ENCODE data around the gene CHEK2. TPM values are rescaled to one million over a fixed set of nuclear protein-coding genes. Genes with fewer than 3 reads are reported as not detected.

The CHEK2 gene
- total and polyA plus RNA-seq, 10 of the 15 experiments (the other 5 are each of a cell fraction or from before 2014, with no cell fraction given) = 15.7 to 59.7 (median 22.7) TPM

DNA sequence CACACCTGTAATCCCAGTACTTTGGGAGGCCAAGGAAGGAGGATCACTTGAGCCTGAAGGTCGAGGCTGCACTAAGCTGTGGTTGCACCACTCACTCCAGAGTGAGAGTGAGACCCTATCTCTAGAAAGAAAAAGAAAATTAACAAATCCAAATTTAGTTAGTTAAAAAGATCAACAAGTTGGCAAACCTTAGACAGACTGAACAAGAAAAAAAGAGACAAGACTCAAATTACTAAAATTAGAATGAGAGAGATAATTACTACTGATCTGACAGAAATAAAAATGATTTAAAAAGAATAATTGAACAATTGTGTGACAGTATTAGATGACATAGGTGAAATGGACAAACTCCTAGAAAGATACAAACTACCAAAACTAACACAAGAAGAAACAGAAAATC lies 13.6 kb downstream of the CHEK2 start (continued):
- TF ChIP-seq HDAC6 (IDR thresholded peaks at IDR 0.05; ENCODE audit: unreplicated experiment) = no peak
- TF ChIP-seq SUPT20H (IDR thresholded peaks at IDR 0.05; ENCODE audit: borderline replicate concordance, control insufficient read depth, low read depth, low read length) = no peak

DNA sequence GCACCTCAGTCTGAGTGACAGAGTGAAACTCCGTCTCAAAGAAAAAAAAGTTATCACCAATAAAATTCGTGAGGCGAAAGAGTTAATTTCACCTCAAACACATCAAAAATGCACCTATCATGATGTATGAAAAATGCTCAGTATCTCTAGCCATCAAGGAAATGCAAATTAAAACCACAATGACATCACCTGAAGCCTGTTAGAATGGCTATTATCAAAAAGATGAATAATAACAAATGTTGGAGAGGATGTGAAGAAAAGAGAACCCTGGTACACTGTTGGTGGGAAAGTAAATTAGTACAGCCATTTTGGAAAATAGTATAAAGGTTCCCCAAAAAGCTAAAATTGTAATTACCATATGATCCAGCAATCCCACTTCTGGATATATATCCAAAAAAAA lies 23.6 kb downstream of the CHEK2 start:
- intact Hi-C loops (cut with micrococcal nuclease; ENCODE audit: unreplicated experiment) (no loop called here), in situ Hi-C loops (cut with MboI) (no loop called here)
- Histone ChIP-seq H3K4me3 (no peak overlapping the region), H3K9me3 (replicated peaks; ENCODE audit: control insufficient read depth, insufficient read depth, low read length) (no peaks in the 10 kb centered on the region), H3K27ac (ENCODE audit: control insufficient read depth, insufficient read depth) (no peak overlapping the region), H3K79me2 (ENCODE audit: control insufficient read depth, insufficient read depth, low read length) (no peaks in the 10 kb centered on the region), H3K36me3 (ENCODE audit: control insufficient read depth in 2 of 2, insufficient read depth in 2 of 2, low read length in 1 of 2) (peaks cover 0 to 4% of the 10 kb centered on the region in 2 experiments; a peak in 3 of 4 replicates), H3K4me1 (ENCODE audit: control insufficient read depth, insufficient read depth, low read length) (no peaks in the 10 kb centered on the region), H2AFZ (ENCODE audit: control insufficient read depth, low read depth, low read length) (no peak overlapping the region), H4K20me1 (ENCODE audit: control insufficient read depth, insufficient read depth) (no peaks in the 10 kb centered on the region), H3K4me2 (ENCODE audit: control insufficient read depth, insufficient read depth) (no peak overlapping the region), H3K27me3 (replicated peaks in 1 of 2; ENCODE audit: control insufficient read depth in 2 of 2, insufficient read depth in 2 of 2, low read length in 1 of 2) (no peaks in the 10 kb centered on the region), H3K9ac (ENCODE audit: control insufficient read depth, insufficient read depth, low read length) (no peak overlapping the region)
- ChIA-PET CTCF (no interaction called here), RAD21 (ENCODE audit: unreplicated experiment) (no interaction called here), POLR2A (no interaction called here), SMC1A (ENCODE audit: uncharacterized antibody, unreplicated experiment) (interaction anchor here (1.3 kb wide), 1 partner anchor 118 kb away, joined by 3 read pairs; no protein-coding TSS in a partner anchor)
- 100% methylated on average over 3 of the region's 3 CpGs for WGBS (ENCODE audit: insufficient coverage, insufficient replicate concordance, low lambda C conversion rate, missing lambda C conversion rate)
- TF ChIP-seq MTA2 (IDR thresholded peaks at IDR 0.05; ENCODE audit: low read depth) = no peak
- TF ChIP-seq, protein P1, sequence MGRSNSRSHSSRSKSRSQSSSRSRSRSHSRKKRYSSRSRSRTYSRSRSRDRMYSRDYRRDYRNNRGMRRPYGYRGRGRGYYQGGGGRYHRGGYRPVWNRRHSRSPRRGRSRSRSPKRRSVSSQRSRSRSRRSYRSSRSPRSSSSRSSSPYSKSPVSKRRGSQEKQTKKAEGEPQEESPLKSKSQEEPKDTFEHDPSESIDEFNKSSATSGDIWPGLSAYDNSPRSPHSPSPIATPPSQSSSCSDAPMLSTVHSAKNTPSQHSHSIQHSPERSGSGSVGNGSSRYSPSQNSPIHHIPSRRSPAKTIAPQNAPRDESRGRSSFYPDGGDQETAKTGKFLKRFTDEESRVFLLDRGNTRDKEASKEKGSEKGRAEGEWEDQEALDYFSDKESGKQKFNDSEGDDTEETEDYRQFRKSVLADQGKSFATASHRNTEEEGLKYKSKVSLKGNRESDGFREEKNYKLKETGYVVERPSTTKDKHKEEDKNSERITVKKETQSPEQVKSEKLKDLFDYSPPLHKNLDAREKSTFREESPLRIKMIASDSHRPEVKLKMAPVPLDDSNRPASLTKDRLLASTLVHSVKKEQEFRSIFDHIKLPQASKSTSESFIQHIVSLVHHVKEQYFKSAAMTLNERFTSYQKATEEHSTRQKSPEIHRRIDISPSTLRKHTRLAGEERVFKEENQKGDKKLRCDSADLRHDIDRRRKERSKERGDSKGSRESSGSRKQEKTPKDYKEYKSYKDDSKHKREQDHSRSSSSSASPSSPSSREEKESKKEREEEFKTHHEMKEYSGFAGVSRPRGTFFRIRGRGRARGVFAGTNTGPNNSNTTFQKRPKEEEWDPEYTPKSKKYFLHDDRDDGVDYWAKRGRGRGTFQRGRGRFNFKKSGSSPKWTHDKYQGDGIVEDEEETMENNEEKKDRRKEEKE (IDR thresholded peaks at IDR 0.05) = no peak
- BruUV-seq (replicated peaks) = no TSS peak
- FAIRE-seq = no peak
- no peak for ATAC-seq
- no peak for DNase-seq (ENCODE audit: low read depth, low spot score)

Measured in GM12878 (cell line).